C4-2B (cell line): ENCODE measurements around the gene TMEM254.
"Not testable (repeated sequence)": the region's sequence is repeated elsewhere in the genome, so short reads cannot be mapped to it uniquely, and the experiment has no call there.

Experiments
- CTCF ChIP-seq: fragments of 450-650 bp; conservative IDR thresholded peaks from 2 replicates; pipeline ENCODE4 v1.5.1; 2017; ENCODE audit warnings: mild to moderate bottlenecking
- ZFX ChIP-seq: fragments of 450-650 bp; IDR thresholded peaks from 2 replicates; pipeline ENCODE4 v1.6.1; 2017

- not testable (repeated sequence) for TF ChIP-seq CTCF, ZFX
Measured at GRCh38 chr10:80099295-80099694, 20.8 kb downstream of the TMEM254 start.
